NCI-H526 (cell line): ENCODE data around the gene GLG1.
"Not testable (repeated sequence)": the region's sequence is repeated elsewhere in the genome, so short reads cannot be mapped to it uniquely, and the experiment has no call there.

Source experiments
- DNase-seq, 2 experiments: peaks; one replicate each; lab custom pipeline; 2025; lab: John Stamatoyannopoulos, UW

The GLG1 gene

GRCh38 chr16:74575175-74575806, 31.6 kb downstream of the GLG1 start:
- no peak for DNase-seq

DNA sequence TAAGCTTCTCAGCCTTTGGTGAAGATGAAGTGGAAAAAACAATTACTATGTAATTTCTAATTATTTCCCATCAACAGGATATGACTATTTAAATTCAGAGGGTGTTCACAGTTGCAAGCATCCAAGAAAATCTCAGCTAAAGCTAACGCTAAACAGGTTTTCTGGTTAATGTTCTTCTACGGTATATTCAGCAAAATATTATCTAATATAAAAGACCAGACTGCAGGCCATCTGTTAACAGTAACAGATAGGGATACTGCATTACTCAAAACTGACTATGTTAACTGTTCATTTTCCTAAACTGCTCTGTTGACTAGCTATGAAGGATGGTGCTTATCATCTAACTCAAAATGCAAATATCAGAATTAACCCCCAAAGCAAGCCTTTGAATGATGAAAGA, 32.8 kb downstream of the GLG1 start:
- DNase-seq, result no peak

- DNase-seq, result no peak
Measured at GRCh38 chr16:74573622-74574021, 33.3 kb downstream of the GLG1 start.

- no peak for DNase-seq
Measured at GRCh38 chr16:74570412-74571301, 36.3 kb downstream of the GLG1 start.

DNA sequence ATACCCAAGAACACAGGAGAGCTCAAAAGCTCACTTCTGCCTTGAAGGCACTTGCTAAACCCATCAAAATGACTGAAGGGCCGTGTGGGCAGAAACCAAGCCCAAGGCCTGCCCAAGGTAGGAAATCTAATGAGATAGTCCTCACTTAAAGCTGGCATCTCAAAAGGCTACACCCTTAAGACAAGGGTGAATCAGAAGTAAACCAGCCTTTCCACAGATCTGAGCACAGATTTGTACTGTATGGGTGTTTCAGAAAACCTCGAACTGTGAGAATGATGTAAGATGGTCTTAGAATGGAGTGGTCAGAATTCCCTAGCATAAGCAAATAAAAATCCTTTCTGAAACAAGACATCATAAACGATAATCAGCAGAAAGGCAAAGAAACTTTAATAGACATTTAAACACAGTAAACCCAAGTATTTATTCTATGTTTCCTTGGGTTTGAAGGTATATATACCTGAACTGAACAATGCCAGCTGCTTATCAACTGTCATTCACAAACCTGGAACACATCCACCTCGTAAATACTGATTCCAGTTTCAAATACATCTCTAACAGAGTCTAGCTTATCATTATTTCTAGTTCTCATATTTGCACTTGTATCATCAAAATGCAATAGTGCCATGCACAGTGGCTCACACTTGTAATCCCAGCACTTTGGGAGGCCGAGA, 37.8 kb downstream of the GLG1 start:
- no peak for DNase-seq

DNA sequence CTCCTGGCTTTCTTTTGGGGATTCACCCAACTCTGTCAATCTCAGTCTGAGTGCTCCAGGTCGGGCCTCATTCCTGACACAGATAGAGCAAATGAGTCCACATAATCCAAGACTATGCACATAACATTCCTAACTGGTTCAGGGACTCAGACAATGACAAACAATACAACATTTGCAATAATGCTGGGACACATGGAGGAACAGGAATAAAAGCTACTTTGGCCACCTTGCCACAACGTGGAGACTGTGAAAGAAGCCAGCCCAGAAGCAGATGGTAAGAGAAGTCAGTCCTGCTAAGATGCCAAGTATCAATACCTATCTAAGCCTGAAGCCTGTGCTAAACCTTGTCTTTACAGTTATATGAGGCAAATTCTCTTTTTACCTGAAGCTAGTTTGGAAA, 39.0 kb downstream of the GLG1 start:
- DNase-seq, result no peak

- no peak for DNase-seq
Measured at GRCh38 chr16:74565378-74565777, 41.5 kb downstream of the GLG1 start.

GRCh38 chr16:74564451-74564984, 42.4 kb downstream of the GLG1 start:
- no peak for DNase-seq

GRCh38 chr16:74563828-74564263, 43.1 kb downstream of the GLG1 start:
- DNase-seq, result no peak

DNA sequence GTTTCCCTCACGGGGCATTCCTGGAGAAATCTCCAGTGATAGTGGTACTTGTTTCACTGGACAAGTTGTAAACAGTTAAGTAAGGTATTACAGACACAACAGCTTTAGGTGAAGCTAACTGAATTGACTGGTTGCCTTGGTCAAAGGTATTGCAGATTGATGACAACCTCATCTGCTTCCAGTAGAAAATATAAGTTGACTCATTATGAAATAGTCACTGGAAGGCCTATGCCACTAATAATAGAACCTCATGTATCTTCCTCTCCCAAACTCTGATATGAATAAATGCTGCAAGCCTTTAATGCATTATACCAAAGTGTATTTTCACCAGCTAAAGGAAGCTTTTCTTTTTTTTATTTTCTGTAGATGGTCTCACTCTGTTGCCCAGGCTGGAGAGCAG, 44.8 kb downstream of the GLG1 start:
- no peak for DNase-seq

GRCh38 chr16:74561626-74562025, 45.3 kb downstream of the GLG1 start:
- DNase-seq, result no peak

- no peak for DNase-seq
Measured at GRCh38 chr16:74560912-74561311, 46.0 kb downstream of the GLG1 start.

- no peak for DNase-seq
Measured at GRCh38 chr16:74558873-74559272, 48.0 kb downstream of the GLG1 start.

DNA sequence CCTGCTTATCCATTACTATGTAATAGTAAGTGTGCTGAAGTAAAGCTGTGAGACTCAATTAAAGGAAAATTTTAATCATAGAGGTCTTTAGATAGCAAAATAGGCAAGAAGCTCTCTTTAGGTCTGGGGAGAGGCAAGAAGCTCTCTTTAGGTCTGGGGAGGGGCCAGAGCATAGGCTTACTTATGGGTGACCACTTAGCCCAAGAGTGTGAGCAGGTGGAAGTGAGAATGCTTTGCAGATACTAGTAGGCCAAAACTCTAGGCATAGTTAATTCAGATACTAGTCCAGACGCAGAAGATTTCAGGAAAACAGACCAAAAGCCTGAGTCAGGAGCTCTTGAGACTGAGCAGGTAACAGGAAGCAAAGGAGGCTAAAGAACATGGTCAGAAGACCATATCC, 49.6 kb downstream of the GLG1 start:
- DNase-seq, result no peak

GRCh38 chr16:74556375-74556922, 50.5 kb downstream of the GLG1 start:
- no peak for DNase-seq

GRCh38 chr16:74552357-74552756, 54.6 kb downstream of the GLG1 start:
- DNase-seq, result not testable (repeated sequence)

DNA sequence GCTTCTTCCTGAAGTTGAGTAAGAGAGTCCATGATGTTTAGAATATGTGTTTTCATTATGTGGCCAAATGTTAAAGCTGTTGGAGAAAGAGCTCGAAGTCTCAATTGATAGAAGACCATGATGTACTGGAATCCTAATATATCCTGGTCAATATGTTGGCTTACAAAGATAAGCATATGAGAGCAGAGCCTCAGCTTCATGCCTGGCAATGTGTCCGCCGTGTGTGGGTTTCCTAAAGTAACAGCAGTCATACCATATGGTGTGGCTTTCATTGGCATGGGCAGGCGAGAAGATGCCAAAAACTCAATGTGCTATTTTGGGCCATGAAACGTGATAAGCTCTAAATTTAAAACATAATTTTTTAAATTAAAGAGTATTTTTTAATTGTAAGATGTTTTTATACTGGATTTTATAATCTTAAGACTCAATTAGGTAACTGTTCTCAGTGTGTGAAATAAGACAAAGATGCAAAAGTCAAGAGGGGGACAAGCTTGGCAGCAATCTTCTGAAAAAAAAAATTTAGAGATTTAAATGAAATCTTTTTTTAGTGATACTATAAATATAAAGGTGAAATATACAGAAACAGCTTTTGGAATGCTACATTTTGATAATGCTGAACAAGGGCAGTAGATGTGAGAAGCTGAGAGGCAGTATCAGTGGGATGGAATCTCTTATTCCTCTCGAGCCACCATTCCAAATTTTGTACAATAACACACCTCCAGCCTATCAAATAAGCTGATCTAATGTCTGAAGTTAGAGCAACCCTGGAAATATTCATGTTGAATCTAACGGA, 56.5 kb downstream of the GLG1 start:
- DNase-seq, result not testable (repeated sequence)

DNA sequence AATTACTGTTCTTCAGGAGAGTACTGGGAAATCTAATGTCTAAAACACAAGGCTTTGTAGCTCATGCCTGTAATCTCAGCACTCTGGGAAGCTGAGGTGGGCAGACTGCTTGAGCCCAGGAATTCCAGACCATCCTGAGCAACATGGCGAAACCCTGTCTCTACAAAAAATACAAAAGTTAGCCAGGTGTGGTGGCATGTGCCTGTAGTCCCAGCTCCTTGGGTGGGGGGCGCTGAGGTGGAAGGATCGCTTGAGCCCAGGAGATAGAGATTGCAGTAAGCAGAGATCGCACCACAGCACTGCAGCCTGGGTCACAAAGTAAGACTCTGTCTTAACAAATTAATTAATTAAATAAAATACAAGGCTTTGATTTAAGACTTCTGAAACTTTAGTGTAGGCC, 60.8 kb downstream of the GLG1 start:
- DNase-seq, result not testable (repeated sequence)

GRCh38 chr16:74542911-74543578, 63.9 kb downstream of the GLG1 start:
- not testable (repeated sequence) for DNase-seq

DNA sequence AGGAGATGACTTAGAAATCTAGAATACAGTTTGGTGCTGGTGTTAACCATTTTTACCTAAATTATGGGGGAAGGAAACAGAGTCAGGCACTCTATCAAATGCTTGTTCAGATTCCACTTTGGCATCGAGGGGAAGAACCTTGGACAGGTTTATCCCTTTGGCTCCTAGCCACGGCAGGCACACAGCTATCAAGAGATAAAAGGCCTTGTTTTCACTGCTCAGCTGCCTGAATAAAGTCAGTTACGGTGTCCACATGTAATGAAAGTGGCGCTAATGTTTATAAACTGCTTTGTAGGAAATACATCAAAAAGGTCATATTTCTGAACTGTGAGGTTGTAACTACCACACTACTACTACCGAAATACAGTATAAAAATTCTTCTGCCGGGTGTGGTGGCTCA, 66.3 kb downstream of the GLG1 start:
- not testable (repeated sequence) for DNase-seq

DNA sequence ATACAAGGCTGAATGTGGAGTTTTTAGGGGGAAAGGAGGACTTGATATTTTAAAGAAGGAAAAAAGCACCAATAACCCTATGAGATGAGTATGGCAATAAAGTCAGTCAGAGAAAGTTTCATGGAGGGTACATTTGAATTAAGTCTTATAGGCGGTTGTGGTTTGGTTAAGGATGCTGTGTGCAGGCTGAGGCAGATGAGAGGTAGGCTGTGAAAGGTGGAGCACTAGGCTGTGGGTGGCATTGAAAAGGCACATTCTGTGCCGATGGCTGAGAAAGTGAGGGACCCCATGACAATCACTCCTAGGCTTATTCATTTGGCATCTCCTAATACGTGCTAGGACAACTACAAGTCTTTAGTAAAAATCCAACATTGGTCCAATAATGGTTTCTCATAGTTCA, 68.1 kb downstream of the GLG1 start:
- DNase-seq, result not testable (repeated sequence)
